Measurements from ENCODE around the gene CALML5. TPM values are rescaled to one million over a fixed set of nuclear protein-coding genes. Genes with fewer than 3 reads are reported as not detected.

Gene CALML5
- total RNA-seq, 1 donor from 2014 or later, result not detected

- Histone ChIP-seq H3K79me2 (ENCODE audit: low read depth) (no peaks in the 10 kb centered on the region), H3K36me3 (no peaks in the 10 kb centered on the region), H3K9ac (no peak overlapping the region), H3K9me3 (ENCODE audit: low read depth) (no peaks in the 10 kb centered on the region), H3K4me1 (peaks cover 6% of the 10 kb centered on the region), H2AFZ (replicated peaks) (no peak overlapping the region), H3K27me3 (no peaks in the 10 kb centered on the region), H4K20me1 (ENCODE audit: low read depth) (no peaks in the 10 kb centered on the region), H3K27ac (no peak overlapping the region), H3F3A (ENCODE audit: low read depth) (no peaks in the 10 kb centered on the region), H3K4me3 (no peak overlapping the region), H3K4me2 (no peak overlapping the region)
- H3K36me3 Mint-ChIP-seq, result no peaks in the 10 kb centered on the region
- H3K27me3 Mint-ChIP-seq (ENCODE audit: insufficient read depth, low read depth), result peaks cover 14% of the 10 kb centered on the region
- no peak for TF ChIP-seq EZH2 (IDR thresholded peaks at IDR 0.05)
- no peak for TF ChIP-seq EZH2phosphoT487 (IDR thresholded peaks at IDR 0.05)
- no peak for TF ChIP-seq CTCF (IDR thresholded peaks at IDR 0.05)
- H3K4me1 Mint-ChIP-seq, result peaks cover 4% of the 10 kb centered on the region
- H3K9me3 Mint-ChIP-seq, result peaks cover 3% of the 10 kb centered on the region
- H3K27ac Mint-ChIP-seq, result no peak overlapping the region
- H3K4me3 Mint-ChIP-seq, result no peak overlapping the region
- DNase-seq (ENCODE audit: low spot score), result no peak
Observed at GRCh38 chr10:5492322-5492855, 7.0 kb downstream of the CALML5 start.

GRCh38 chr10:5491477-5491876 is 7.9 kb downstream of the CALML5 start:
- no peak overlapping the region for H3K4me2 ChIP-seq
- H3K9me3 ChIP-seq (ENCODE audit: low read depth), result no peaks in the 10 kb centered on the region
- Mint-ChIP-seq H3K4me3 (no peak overlapping the region), H3K9me3 (peaks cover 3% of the 10 kb centered on the region), H3K27me3 (ENCODE audit: insufficient read depth, low read depth) (peaks cover 15% of the 10 kb centered on the region), H3K27ac (peak overlapping the region; percentile 53), H3K4me1 (peaks cover 8% of the 10 kb centered on the region), H3K36me3 (no peaks in the 10 kb centered on the region)
- no peaks in the 10 kb centered on the region for H4K20me1 ChIP-seq (ENCODE audit: low read depth)
- H3K4me3 ChIP-seq, result no peak overlapping the region
- no peak for TF ChIP-seq EZH2phosphoT487 (IDR thresholded peaks at IDR 0.05)
- H3K27me3 ChIP-seq, result no peaks in the 10 kb centered on the region
- no peaks in the 10 kb centered on the region for H3K79me2 ChIP-seq (ENCODE audit: low read depth)
- H3K36me3 ChIP-seq, result no peaks in the 10 kb centered on the region
- no peaks in the 10 kb centered on the region for H3F3A ChIP-seq (ENCODE audit: low read depth)
- H3K27ac ChIP-seq, result no peak overlapping the region
- H2AFZ ChIP-seq (replicated peaks), result no peak overlapping the region
- peaks cover 8% of the 10 kb centered on the region for H3K4me1 ChIP-seq
- no peak for DNase-seq (ENCODE audit: low spot score)
- H3K9ac ChIP-seq, result no peak overlapping the region

DNA sequence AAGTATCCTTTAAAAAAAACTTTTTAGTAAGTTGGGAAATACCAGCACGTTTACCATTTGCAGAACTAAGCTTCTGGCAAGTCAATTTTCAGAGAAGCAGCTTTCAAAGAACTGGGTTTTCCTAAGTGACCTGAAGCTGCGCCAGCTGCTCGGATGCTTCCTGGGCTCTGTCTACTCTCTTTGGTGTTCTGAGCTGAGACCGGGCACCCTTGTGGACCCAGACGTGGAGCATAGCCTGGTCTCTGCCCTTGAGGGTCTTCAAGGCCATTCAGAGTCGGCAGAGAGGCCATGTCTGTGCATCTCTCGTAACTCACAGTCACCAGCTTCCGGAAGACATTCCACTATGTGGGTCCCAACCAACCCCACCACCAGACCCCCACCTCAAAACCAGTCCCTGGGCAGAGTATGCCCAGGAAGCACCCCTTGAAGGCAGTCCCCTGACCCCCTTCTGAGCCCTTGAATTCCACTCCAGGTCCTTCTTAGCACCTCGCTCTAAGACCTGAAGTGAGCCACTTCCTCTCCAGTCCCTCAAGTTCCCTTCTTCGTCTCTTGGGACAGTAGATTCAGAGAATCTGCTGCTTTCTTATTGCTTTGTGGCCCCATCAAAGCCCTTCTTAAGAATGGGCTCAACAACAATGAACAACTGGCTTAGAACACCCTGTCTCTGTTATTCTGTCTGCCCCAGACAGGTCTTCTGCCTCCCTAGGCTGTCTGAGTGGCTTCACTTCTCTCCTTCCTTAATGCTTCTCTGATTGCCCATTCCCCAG is 8.5 kb downstream of the CALML5 start:
- Mint-ChIP-seq H3K4me3 (no peak overlapping the region), H3K27ac (peak overlapping the region; percentile 53), H3K27me3 (ENCODE audit: insufficient read depth, low read depth) (peaks cover 15% of the 10 kb centered on the region), H3K36me3 (no peaks in the 10 kb centered on the region), H3K9me3 (peaks cover 3% of the 10 kb centered on the region), H3K4me1 (peaks cover 8% of the 10 kb centered on the region)
- Histone ChIP-seq H4K20me1 (ENCODE audit: low read depth) (no peaks in the 10 kb centered on the region), H3K79me2 (ENCODE audit: low read depth) (no peaks in the 10 kb centered on the region), H3K9me3 (ENCODE audit: low read depth) (no peaks in the 10 kb centered on the region), H3K36me3 (no peaks in the 10 kb centered on the region), H2AFZ (replicated peaks) (no peak overlapping the region), H3K27ac (no peak overlapping the region), H3K4me1 (peaks cover 14% of the 10 kb centered on the region), H3K4me2 (no peak overlapping the region), H3K9ac (no peak overlapping the region), H3K27me3 (no peaks in the 10 kb centered on the region), H3F3A (ENCODE audit: low read depth) (no peaks in the 10 kb centered on the region), H3K4me3 (no peak overlapping the region)
- no peak for DNase-seq (ENCODE audit: low spot score)
- no peak for TF ChIP-seq EZH2phosphoT487 (IDR thresholded peaks at IDR 0.05)
- no peak for TF ChIP-seq CTCF (IDR thresholded peaks at IDR 0.05)
- no peak for TF ChIP-seq EZH2 (IDR thresholded peaks at IDR 0.05)

- H3K4me3 ChIP-seq, result no peak overlapping the region
- Mint-ChIP-seq H3K27ac (no peak overlapping the region), H3K4me1 (peaks cover 3% of the 10 kb centered on the region), H3K4me3 (no peak overlapping the region), H3K9me3 (peaks cover 3% of the 10 kb centered on the region), H3K36me3 (no peaks in the 10 kb centered on the region), H3K27me3 (ENCODE audit: insufficient read depth, low read depth) (peaks cover 13% of the 10 kb centered on the region)
- H3K4me1 ChIP-seq, result peaks cover 17% of the 10 kb centered on the region
- no peak for DNase-seq (ENCODE audit: low spot score)
- H3K4me2 ChIP-seq, result no peak overlapping the region
- no peaks in the 10 kb centered on the region for H3K9me3 ChIP-seq (ENCODE audit: low read depth)
- H3K27ac ChIP-seq, result no peak overlapping the region
- H3K9ac ChIP-seq, result no peak overlapping the region
- no peaks in the 10 kb centered on the region for H3K36me3 ChIP-seq
- no peak overlapping the region for H2AFZ ChIP-seq (replicated peaks)
- no peaks in the 10 kb centered on the region for H3K79me2 ChIP-seq (ENCODE audit: low read depth)
- no peaks in the 10 kb centered on the region for H3K27me3 ChIP-seq
- TF ChIP-seq EZH2phosphoT487 (IDR thresholded peaks at IDR 0.05), result no peak
- TF ChIP-seq CTCF (IDR thresholded peaks at IDR 0.05), result no peak
- no peak for TF ChIP-seq EZH2 (IDR thresholded peaks at IDR 0.05)
- no peaks in the 10 kb centered on the region for H3F3A ChIP-seq (ENCODE audit: low read depth)
- no peaks in the 10 kb centered on the region for H4K20me1 ChIP-seq (ENCODE audit: low read depth)
Observed at GRCh38 chr10:5490032-5490431, 9.3 kb downstream of the CALML5 start.

Data from neural progenitor cell (in vitro differentiated cells).